ENCODE results near the gene ALK. TPM values are rescaled to one million over a fixed set of nuclear protein-coding genes. Genes with fewer than 3 reads are reported as not detected.

ALK gene
- total RNA-seq, 4 donors from 2014 or later, result 0.66 TPM; not detected in 3

- TF ChIP-seq CTCF (IDR thresholded peaks at IDR 0.05), result no peak
- no peak for TF ChIP-seq POLR2A (IDR thresholded peaks at IDR 0.05)
- intact Hi-C loops (cut with DNase I; ENCODE audit: low total_unique reads), result no loop called here
- WGBS, 2 donors, result 38 to 54% methylated on average over 5 of the region's 5 CpGs
- DNase-seq (ENCODE audit: low spot score in 2 of 2), result no peak
- no peak overlapping the region for H3K4me3 ChIP-seq (ENCODE audit: low read depth, poor library complexity, severe bottlenecking)
Measured at GRCh38 chr2:29810956-29811355, 110.4 kb downstream of the ALK start.

GRCh38 chr2:29808321-29808720 is 113.1 kb downstream of the ALK start:
- no peak for DNase-seq (ENCODE audit: low spot score in 2 of 2)
- TF ChIP-seq CTCF (IDR thresholded peaks at IDR 0.05) (no peak), POLR2A (IDR thresholded peaks at IDR 0.05) (no peak)
- H3K4me3 ChIP-seq (ENCODE audit: low read depth, poor library complexity, severe bottlenecking), result no peak overlapping the region
- 38 to 45% methylated on average over 4 of the region's 4 CpGs for WGBS, 2 donors
- intact Hi-C loops (cut with DNase I; ENCODE audit: low total_unique reads), result no loop called here

- WGBS, 2 donors, result 61 to 63% methylated on average over 4 of the region's 4 CpGs
- no peak for DNase-seq (ENCODE audit: low spot score in 2 of 2)
- H3K4me3 ChIP-seq (ENCODE audit: low read depth, poor library complexity, severe bottlenecking), result no peak overlapping the region
- TF ChIP-seq POLR2A (IDR thresholded peaks at IDR 0.05) (no peak), CTCF (IDR thresholded peaks at IDR 0.05) (no peak)
- intact Hi-C loops (cut with DNase I; ENCODE audit: low total_unique reads), result no loop called here
Measured at GRCh38 chr2:29807082-29807481, 114.3 kb downstream of the ALK start.

GRCh38 chr2:29806461-29806860 is 114.9 kb downstream of the ALK start:
- WGBS, 2 donors, result 82 to 91% methylated on average over 5 of the region's 5 CpGs
- no peak overlapping the region for H3K4me3 ChIP-seq (ENCODE audit: low read depth, poor library complexity, severe bottlenecking)
- intact Hi-C loops (cut with DNase I; ENCODE audit: low total_unique reads), result no loop called here
- TF ChIP-seq CTCF (IDR thresholded peaks at IDR 0.05) (no peak), POLR2A (IDR thresholded peaks at IDR 0.05) (no peak)
- DNase-seq (ENCODE audit: low spot score in 2 of 2), result no peak

- TF ChIP-seq CTCF (IDR thresholded peaks at IDR 0.05) (no peak), POLR2A (IDR thresholded peaks at IDR 0.05) (no peak)
- H3K4me3 ChIP-seq (ENCODE audit: low read depth, poor library complexity, severe bottlenecking), result no peak overlapping the region
- intact Hi-C loops (cut with DNase I; ENCODE audit: low total_unique reads), result no loop called here
- no peak for DNase-seq (ENCODE audit: low spot score in 2 of 2)
- WGBS, 2 donors, result 87 to 94% methylated on average over 3 of the region's 3 CpGs
Measured at GRCh38 chr2:29804671-29805070, 116.7 kb downstream of the ALK start.

- WGBS, 2 donors, result 56 to 69% methylated on average over 4 of the region's 4 CpGs
- no peak overlapping the region for H3K4me3 ChIP-seq (ENCODE audit: low read depth, poor library complexity, severe bottlenecking)
- TF ChIP-seq CTCF (IDR thresholded peaks at IDR 0.05) (no peak), POLR2A (IDR thresholded peaks at IDR 0.05) (no peak)
- no peak for DNase-seq (ENCODE audit: low spot score in 2 of 2)
- intact Hi-C loops (cut with DNase I; ENCODE audit: low total_unique reads), result no loop called here
Measured at GRCh38 chr2:29803537-29803936, 117.8 kb downstream of the ALK start.
